Panc1 (cell line): ENCODE measurements around the gene TFDP2. TPM values are rescaled to one million over a fixed set of nuclear protein-coding genes. Genes with fewer than 3 reads are reported as not detected.

ENCODE experiments used
- ATAC-seq: fragments of 200-7000 bp; cut with Tn5 transposase; 2 replicates; pipeline ENCODE4 v1.9.1; 2020; ENCODE audit warnings: mild to moderate bottlenecking, moderate library complexity
- BruUV-seq: library from RNA; stranded (reverse); fragments of 400-500 nt; replicated peaks from 2 replicates; lab custom pipeline; 2021; lab: Mats Ljungman, UMichigan
- CTCF ChIA-PET: fragments of 300-600 bp; sonication (Branson Sonifier 250); formaldehyde crosslinking; loops from one replicate; lab custom pipeline; 2022; ENCODE audit warnings: antibody characterized with exemption; lab: Charles Lee
- POLR2A ChIA-PET: fragments of 300-600 bp; sonication (Branson Sonifier 250); formaldehyde crosslinking; loops from one replicate; lab custom pipeline; 2022; ENCODE audit warnings: antibody characterized with exemption; lab: Charles Lee
- DNase-seq: peaks from one replicate; pipeline ENCODE4 v3.0.0-alpha.2; 2010; ENCODE audit warnings: low read depth, low spot score
- H3K27ac ChIP-seq: 2 replicates; pipeline ENCODE4 v1.5.1; 2011; ENCODE audit warnings: mild to moderate bottlenecking, low read length, inconsistent platforms
- H3K27me3 ChIP-seq: fragments of 200-500 bp; sonication (Bioruptor generic); 2 replicates; pipeline ENCODE4 v1.6.0; 2014; ENCODE audit warnings: low read length, inconsistent platforms; ENCODE audit not compliant: control insufficient read depth, insufficient read depth
- H3K36me3 ChIP-seq: fragments of 200-500 bp; sonication (Bioruptor generic); 2 replicates; pipeline ENCODE4 v1.5.1; 2014; ENCODE audit warnings: inconsistent platforms, mild to moderate bottlenecking, low read length, moderate library complexity; ENCODE audit not compliant: control insufficient read depth, insufficient read depth
- H3K4me1 ChIP-seq: 2 replicates; pipeline ENCODE4 v1.5.1; 2011; ENCODE audit warnings: inconsistent platforms, mild to moderate bottlenecking, low read length, moderate library complexity; ENCODE audit not compliant: control insufficient read depth, insufficient read depth
- H3K4me3 ChIP-seq, 2 experiments: 2 replicates each; pipeline ENCODE4 v1.5.1; 2011 to 2012; ENCODE audit warnings: low read depth in 2 of 2, low read length in 2 of 2, mild to moderate bottlenecking in 2 of 2, inconsistent platforms in 1 of 2, moderate library complexity in 1 of 2
- H3K9me3 ChIP-seq: fragments of 200-500 bp; sonication (Bioruptor generic); 2 replicates; pipeline ENCODE4 v1.5.1; 2014; ENCODE audit warnings: low read depth, mild to moderate bottlenecking, inconsistent platforms, low read length, moderate library complexity; ENCODE audit not compliant: control insufficient read depth, insufficient read depth
- POLR2AphosphoS5 ChIP-seq: IDR thresholded peaks from 2 replicates; pipeline ENCODE4 v1.6.1; 2012; ENCODE audit warnings: mild to moderate bottlenecking, low read depth, low read length, moderate library complexity
- SIN3A ChIP-seq: IDR thresholded peaks from 2 replicates; pipeline ENCODE4 v1.6.1; 2012; ENCODE audit warnings: low read depth, mild to moderate bottlenecking, low read length, moderate library complexity, borderline replicate concordance; ENCODE audit not compliant: insufficient read depth
- TCF7L2 ChIP-seq: IDR thresholded peaks from 2 replicates; pipeline ENCODE4 v1.6.1; 2011; ENCODE audit warnings: mild to moderate bottlenecking, low read depth, low read length, inconsistent platforms
- in situ Hi-C: cut with HindIII; loops from 2 replicates; pipeline ENCODE4 v1.10.0; 2016; ENCODE audit warnings: low sequenced_read_pairs, low pct_unique_long_range_greater_than_20kb
- intact Hi-C: fragments of 100-400 bp; cut with micrococcal nuclease; formaldehyde crosslinking; loops from one replicate; pipeline ENCODE4 v1.10.0; 2022; ENCODE audit not compliant: unreplicated experiment
- total RNA-seq: library from RNA; stranded (reverse); gene quantifications from one replicate; pipeline ENCODE4 v1.2.1, GENCODE V29; 2021; ENCODE audit not compliant: unreplicated experiment
- TF ChIP-seq, protein P1 (sequence below), 2 experiments: IDR thresholded peaks; 2 replicates each; pipeline ENCODE4 v1.6.1; 2011 to 2012; ENCODE audit warnings: low read depth in 2 of 2, control low read depth in 1 of 2, low read length in 1 of 2, mild to moderate bottlenecking in 1 of 2, moderate library complexity in 1 of 2; ENCODE audit not compliant: insufficient read depth in 1 of 2
- TF ChIP-seq, protein P2 (sequence below): fragments of 450-650 bp; IDR thresholded peaks from 2 replicates; pipeline ENCODE4 v1.5.1; 2017; ENCODE audit warnings: mild to moderate bottlenecking

Gene TFDP2
- total RNA-seq, 1 experiment from 2014 or later: 66.3 TPM

DNA sequence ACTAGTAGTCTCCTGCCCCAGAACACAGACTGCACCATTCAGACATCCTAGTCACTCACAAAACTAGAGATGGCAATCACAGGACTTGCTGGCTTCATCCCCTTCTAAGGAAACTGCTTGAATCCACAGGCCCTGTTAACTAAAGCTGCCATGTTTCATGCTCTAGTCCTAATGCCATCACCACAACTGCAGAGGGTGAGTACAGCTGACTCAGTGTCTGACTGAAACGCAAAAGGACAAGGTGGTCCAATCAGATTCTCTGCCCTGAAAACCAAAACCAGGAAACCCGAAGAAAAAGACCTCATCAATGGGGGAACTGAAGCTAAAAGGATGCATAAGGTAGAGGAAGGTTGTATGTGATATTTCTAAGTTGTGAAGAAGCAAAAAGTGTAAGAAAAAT lies 25.2 kb upstream of the TFDP2 start:
- POLR2A ChIA-PET: no interaction called here
- intact Hi-C loops: no loop called here
- TF ChIP-seq, protein P1, sequence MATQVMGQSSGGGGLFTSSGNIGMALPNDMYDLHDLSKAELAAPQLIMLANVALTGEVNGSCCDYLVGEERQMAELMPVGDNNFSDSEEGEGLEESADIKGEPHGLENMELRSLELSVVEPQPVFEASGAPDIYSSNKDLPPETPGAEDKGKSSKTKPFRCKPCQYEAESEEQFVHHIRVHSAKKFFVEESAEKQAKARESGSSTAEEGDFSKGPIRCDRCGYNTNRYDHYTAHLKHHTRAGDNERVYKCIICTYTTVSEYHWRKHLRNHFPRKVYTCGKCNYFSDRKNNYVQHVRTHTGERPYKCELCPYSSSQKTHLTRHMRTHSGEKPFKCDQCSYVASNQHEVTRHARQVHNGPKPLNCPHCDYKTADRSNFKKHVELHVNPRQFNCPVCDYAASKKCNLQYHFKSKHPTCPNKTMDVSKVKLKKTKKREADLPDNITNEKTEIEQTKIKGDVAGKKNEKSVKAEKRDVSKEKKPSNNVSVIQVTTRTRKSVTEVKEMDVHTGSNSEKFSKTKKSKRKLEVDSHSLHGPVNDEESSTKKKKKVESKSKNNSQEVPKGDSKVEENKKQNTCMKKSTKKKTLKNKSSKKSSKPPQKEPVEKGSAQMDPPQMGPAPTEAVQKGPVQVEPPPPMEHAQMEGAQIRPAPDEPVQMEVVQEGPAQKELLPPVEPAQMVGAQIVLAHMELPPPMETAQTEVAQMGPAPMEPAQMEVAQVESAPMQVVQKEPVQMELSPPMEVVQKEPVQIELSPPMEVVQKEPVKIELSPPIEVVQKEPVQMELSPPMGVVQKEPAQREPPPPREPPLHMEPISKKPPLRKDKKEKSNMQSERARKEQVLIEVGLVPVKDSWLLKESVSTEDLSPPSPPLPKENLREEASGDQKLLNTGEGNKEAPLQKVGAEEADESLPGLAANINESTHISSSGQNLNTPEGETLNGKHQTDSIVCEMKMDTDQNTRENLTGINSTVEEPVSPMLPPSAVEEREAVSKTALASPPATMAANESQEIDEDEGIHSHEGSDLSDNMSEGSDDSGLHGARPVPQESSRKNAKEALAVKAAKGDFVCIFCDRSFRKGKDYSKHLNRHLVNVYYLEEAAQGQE (IDR thresholded peaks at IDR 0.05; ENCODE audit: insufficient read depth in 1 of 2, low read depth in 2 of 2, low read length in 1 of 2): no peak
- TF ChIP-seq, protein P2, sequence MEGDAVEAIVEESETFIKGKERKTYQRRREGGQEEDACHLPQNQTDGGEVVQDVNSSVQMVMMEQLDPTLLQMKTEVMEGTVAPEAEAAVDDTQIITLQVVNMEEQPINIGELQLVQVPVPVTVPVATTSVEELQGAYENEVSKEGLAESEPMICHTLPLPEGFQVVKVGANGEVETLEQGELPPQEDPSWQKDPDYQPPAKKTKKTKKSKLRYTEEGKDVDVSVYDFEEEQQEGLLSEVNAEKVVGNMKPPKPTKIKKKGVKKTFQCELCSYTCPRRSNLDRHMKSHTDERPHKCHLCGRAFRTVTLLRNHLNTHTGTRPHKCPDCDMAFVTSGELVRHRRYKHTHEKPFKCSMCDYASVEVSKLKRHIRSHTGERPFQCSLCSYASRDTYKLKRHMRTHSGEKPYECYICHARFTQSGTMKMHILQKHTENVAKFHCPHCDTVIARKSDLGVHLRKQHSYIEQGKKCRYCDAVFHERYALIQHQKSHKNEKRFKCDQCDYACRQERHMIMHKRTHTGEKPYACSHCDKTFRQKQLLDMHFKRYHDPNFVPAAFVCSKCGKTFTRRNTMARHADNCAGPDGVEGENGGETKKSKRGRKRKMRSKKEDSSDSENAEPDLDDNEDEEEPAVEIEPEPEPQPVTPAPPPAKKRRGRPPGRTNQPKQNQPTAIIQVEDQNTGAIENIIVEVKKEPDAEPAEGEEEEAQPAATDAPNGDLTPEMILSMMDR: no peak
- TF ChIP-seq SIN3A: no peak
- H3K27me3 ChIP-seq: no peaks in the 10 kb centered on the region
- no peak overlapping the region for H3K27ac ChIP-seq
- H3K9me3 ChIP-seq: no peaks in the 10 kb centered on the region
- no peaks in the 10 kb centered on the region for H3K4me1 ChIP-seq
- BruUV-seq: no TSS peak
- no peak for DNase-seq
- ATAC-seq: no peak
- H3K36me3 ChIP-seq: peaks cover 18% of the 10 kb centered on the region
- H3K4me3 ChIP-seq: no peak overlapping the region
- CTCF ChIA-PET: no interaction called here
- in situ Hi-C loops: no loop called here

DNA sequence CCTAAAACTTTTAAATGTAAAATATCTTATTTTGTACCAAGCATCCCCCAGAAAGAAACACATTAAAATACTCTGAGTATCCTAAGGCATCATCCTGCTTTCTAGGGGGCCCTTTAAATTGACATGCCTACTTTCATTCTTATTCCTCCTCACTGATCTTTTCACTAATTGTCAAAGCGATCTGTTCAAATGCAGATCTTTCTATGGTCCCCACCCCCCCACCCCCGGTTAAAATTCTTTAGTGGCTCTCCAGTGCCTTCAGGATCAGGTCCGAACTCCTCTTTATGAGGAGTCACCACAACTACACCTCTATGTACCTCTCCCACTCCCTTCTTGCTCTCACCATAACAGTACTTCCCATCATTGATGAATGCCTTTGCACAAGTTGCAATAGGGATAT lies 19.2 kb upstream of the TFDP2 start:
- Histone ChIP-seq H3K27me3 (no peaks in the 10 kb centered on the region), H3K27ac (no peak overlapping the region), H3K9me3 (no peaks in the 10 kb centered on the region), H3K36me3 (peaks cover 7% of the 10 kb centered on the region; the same call in 1 of the 2 replicates), H3K4me3 (no peak overlapping the region), H3K4me1 (no peaks in the 10 kb centered on the region)
- BruUV-seq: no TSS peak
- no peak for DNase-seq
- intact Hi-C loops (no loop called here), in situ Hi-C loops (no loop called here)
- ChIA-PET POLR2A (no interaction called here), CTCF (no interaction called here)
- no peak for ATAC-seq
- TF ChIP-seq, protein P1 (IDR thresholded peaks at IDR 0.05; ENCODE audit: insufficient read depth in 1 of 2, low read depth in 2 of 2, low read length in 1 of 2): no peak
- no peak for TF ChIP-seq TCF7L2
- TF ChIP-seq POLR2AphosphoS5: no peak
- no peak for TF ChIP-seq SIN3A
- TF ChIP-seq, protein P2: no peak
